ENCODE results near the gene PTGES2. TPM values are rescaled to one million over a fixed set of nuclear protein-coding genes. Genes with fewer than 3 reads are reported as not detected.

PTGES2 gene
- total and polyA plus RNA-seq, 9 of the 15 experiments (the other 6 are each of a cell fraction or from before 2014, with no cell fraction given): 2.4 to 196 (median 90.1) TPM

DNA sequence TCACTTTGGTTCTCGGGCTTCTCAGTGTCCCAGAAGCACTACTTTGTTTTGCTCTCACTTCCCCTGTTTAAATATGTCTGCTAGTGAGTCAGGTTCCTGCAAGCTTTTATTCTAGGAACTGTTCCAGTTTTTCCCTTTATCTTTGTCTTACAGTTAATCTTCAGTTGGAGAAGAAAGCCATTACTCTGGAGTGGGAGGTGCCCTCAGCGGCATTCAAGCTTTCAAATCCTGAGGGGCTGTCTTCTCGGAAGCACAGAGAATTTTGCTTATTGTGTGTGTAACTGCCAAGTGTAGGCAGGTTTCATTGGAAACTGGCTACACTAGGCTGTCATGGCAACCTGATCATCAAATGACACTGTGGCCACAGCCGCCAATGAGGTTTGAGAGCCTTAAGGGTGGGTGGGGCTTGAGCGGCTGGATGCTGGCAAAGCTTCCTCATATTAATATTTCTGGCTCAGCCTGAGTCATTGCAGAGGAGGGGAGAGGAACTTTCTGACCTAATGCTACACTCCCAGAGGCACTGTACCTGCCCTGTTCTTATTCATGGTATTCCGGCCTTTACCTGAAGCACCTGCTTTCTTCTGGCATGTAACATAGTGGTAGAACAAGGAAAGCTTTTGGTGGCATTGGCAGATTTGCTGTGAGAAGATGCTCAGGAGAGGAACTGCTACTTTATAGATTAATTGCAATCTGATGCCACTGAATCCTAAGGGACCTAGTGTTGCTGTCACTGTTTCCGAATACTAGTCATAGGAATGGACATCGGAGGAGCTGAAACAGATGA is 33.2 kb downstream of the PTGES2 start (continued):
- TF ChIP-seq ZNF124 (CRISPR knock-in tag; IDR thresholded peaks at IDR 0.05) (no peak), POLR2B (IDR thresholded peaks at IDR 0.05; ENCODE audit: low read depth, partially characterized antibody) (peak; percentile 54), ATF1 (CRISPR knock-in tag; IDR thresholded peaks at IDR 0.05) (no peak), ATF1 (tag; IDR thresholded peaks at IDR 0.05) (peak; percentile 93), KAT8 (IDR thresholded peaks at IDR 0.05; ENCODE audit: low read depth) (no peak), ZZZ3 (IDR thresholded peaks at IDR 0.05) (no peak), KDM5B (IDR thresholded peaks at IDR 0.05; ENCODE audit: insufficient replicate concordance, low read depth, low read length) (peak; percentile 82), MAFG (tag; conservative IDR thresholded peaks at IDR 0.05) (peak; percentile 45; the same call in 1 of the 2 replicates)
- TF ChIP-seq, protein P1, sequence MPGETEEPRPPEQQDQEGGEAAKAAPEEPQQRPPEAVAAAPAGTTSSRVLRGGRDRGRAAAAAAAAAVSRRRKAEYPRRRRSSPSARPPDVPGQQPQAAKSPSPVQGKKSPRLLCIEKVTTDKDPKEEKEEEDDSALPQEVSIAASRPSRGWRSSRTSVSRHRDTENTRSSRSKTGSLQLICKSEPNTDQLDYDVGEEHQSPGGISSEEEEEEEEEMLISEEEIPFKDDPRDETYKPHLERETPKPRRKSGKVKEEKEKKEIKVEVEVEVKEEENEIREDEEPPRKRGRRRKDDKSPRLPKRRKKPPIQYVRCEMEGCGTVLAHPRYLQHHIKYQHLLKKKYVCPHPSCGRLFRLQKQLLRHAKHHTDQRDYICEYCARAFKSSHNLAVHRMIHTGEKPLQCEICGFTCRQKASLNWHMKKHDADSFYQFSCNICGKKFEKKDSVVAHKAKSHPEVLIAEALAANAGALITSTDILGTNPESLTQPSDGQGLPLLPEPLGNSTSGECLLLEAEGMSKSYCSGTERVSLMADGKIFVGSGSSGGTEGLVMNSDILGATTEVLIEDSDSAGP (CRISPR knock-in tag; IDR thresholded peaks at IDR 0.05): no peak; the same call in 1 of the 2 replicates
- TF ChIP-seq, protein P2, sequence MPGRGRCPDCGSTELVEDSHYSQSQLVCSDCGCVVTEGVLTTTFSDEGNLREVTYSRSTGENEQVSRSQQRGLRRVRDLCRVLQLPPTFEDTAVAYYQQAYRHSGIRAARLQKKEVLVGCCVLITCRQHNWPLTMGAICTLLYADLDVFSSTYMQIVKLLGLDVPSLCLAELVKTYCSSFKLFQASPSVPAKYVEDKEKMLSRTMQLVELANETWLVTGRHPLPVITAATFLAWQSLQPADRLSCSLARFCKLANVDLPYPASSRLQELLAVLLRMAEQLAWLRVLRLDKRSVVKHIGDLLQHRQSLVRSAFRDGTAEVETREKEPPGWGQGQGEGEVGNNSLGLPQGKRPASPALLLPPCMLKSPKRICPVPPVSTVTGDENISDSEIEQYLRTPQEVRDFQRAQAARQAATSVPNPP (IDR thresholded peaks at IDR 0.05; ENCODE audit: borderline replicate concordance, insufficient read depth, insufficient read length): no peak
- TF ChIP-seq, protein P3, sequence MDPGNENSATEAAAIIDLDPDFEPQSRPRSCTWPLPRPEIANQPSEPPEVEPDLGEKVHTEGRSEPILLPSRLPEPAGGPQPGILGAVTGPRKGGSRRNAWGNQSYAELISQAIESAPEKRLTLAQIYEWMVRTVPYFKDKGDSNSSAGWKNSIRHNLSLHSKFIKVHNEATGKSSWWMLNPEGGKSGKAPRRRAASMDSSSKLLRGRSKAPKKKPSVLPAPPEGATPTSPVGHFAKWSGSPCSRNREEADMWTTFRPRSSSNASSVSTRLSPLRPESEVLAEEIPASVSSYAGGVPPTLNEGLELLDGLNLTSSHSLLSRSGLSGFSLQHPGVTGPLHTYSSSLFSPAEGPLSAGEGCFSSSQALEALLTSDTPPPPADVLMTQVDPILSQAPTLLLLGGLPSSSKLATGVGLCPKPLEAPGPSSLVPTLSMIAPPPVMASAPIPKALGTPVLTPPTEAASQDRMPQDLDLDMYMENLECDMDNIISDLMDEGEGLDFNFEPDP (CRISPR knock-in tag; IDR thresholded peaks at IDR 0.05): no peak
- TF ChIP-seq, protein P4, sequence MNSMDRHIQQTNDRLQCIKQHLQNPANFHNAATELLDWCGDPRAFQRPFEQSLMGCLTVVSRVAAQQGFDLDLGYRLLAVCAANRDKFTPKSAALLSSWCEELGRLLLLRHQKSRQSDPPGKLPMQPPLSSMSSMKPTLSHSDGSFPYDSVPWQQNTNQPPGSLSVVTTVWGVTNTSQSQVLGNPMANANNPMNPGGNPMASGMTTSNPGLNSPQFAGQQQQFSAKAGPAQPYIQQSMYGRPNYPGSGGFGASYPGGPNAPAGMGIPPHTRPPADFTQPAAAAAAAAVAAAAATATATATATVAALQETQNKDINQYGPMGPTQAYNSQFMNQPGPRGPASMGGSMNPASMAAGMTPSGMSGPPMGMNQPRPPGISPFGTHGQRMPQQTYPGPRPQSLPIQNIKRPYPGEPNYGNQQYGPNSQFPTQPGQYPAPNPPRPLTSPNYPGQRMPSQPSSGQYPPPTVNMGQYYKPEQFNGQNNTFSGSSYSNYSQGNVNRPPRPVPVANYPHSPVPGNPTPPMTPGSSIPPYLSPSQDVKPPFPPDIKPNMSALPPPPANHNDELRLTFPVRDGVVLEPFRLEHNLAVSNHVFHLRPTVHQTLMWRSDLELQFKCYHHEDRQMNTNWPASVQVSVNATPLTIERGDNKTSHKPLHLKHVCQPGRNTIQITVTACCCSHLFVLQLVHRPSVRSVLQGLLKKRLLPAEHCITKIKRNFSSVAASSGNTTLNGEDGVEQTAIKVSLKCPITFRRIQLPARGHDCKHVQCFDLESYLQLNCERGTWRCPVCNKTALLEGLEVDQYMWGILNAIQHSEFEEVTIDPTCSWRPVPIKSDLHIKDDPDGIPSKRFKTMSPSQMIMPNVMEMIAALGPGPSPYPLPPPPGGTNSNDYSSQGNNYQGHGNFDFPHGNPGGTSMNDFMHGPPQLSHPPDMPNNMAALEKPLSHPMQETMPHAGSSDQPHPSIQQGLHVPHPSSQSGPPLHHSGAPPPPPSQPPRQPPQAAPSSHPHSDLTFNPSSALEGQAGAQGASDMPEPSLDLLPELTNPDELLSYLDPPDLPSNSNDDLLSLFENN (IDR thresholded peaks at IDR 0.05; ENCODE audit: low read depth in 2 of 2, low read length in 2 of 2): 0 out of 4 replicates have a peak, but pooled peaks of 1 of the 2 experiments have one; percentile 45
- TF ChIP-seq, protein P5, sequence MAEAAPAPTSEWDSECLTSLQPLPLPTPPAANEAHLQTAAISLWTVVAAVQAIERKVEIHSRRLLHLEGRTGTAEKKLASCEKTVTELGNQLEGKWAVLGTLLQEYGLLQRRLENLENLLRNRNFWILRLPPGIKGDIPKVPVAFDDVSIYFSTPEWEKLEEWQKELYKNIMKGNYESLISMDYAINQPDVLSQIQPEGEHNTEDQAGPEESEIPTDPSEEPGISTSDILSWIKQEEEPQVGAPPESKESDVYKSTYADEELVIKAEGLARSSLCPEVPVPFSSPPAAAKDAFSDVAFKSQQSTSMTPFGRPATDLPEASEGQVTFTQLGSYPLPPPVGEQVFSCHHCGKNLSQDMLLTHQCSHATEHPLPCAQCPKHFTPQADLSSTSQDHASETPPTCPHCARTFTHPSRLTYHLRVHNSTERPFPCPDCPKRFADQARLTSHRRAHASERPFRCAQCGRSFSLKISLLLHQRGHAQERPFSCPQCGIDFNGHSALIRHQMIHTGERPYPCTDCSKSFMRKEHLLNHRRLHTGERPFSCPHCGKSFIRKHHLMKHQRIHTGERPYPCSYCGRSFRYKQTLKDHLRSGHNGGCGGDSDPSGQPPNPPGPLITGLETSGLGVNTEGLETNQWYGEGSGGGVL (CRISPR knock-in tag; IDR thresholded peaks at IDR 0.05): no peak
- TF ChIP-seq, protein P6, sequence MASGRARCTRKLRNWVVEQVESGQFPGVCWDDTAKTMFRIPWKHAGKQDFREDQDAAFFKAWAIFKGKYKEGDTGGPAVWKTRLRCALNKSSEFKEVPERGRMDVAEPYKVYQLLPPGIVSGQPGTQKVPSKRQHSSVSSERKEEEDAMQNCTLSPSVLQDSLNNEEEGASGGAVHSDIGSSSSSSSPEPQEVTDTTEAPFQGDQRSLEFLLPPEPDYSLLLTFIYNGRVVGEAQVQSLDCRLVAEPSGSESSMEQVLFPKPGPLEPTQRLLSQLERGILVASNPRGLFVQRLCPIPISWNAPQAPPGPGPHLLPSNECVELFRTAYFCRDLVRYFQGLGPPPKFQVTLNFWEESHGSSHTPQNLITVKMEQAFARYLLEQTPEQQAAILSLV (tag; IDR thresholded peaks at IDR 0.05): no peak
